WTC11 (cell line): Measurements from ENCODE around the gene STK32B. TPM values are rescaled to one million over a fixed set of nuclear protein-coding genes. Genes with fewer than 3 reads are reported as not detected.

Experiments used
- ATAC-seq: fragments of 200-7000 bp; cut with Tn5 transposase; 2 replicates; pipeline ENCODE4 v1.10.0; 2021; ENCODE audit warnings: mild to moderate bottlenecking, moderate library complexity
- CTCF ChIA-PET: fragments of 300-600 bp; sonication (Branson Sonifier 250); formaldehyde crosslinking; loops from one replicate; lab custom pipeline; 2021; ENCODE audit warnings: antibody characterized with exemption; lab: Charles Lee
- POLR2A ChIA-PET: fragments of 350-600 bp; sonication (Branson Sonifier 250); formaldehyde crosslinking; loops from one replicate; lab custom pipeline; 2021; ENCODE audit warnings: antibody characterized with exemption; lab: Charles Lee
- DNase-seq: peaks from one replicate; pipeline ENCODE4 v3.0.0; 2021; ENCODE audit warnings: low spot score
- H3K27ac Mint-ChIP-seq: 2 replicates; pipeline ENCODE4 v1.8.0; 2021; ENCODE audit warnings: mixed read lengths
- H3K27me3 Mint-ChIP-seq: 2 replicates; pipeline ENCODE4 v1.8.0; 2021; ENCODE audit warnings: low read depth, mild to moderate bottlenecking, moderate library complexity, mixed read lengths
- H3K36me3 Mint-ChIP-seq: 2 replicates; pipeline ENCODE4 v1.8.0; 2021; ENCODE audit warnings: mixed read lengths
- H3K4me1 Mint-ChIP-seq: 2 replicates; pipeline ENCODE4 v1.8.0; 2022; ENCODE audit warnings: mixed read lengths
- H3K4me3 Mint-ChIP-seq: 2 replicates; pipeline ENCODE4 v1.8.0; 2021; ENCODE audit warnings: mild to moderate bottlenecking, moderate library complexity, mixed read lengths
- H3K9me3 Mint-ChIP-seq: 2 replicates; pipeline ENCODE4 v1.8.0; 2021; ENCODE audit warnings: mixed read lengths
- AFF4 ChIP-seq: sonication (generic); formaldehyde crosslinking; IDR thresholded peaks from 2 replicates; pipeline ENCODE4 v1.8.1; 2023; ENCODE audit warnings: mild to moderate bottlenecking, missing genetic modification reagents, borderline replicate concordance
- ATF1 ChIP-seq: sonication (generic); formaldehyde crosslinking; IDR thresholded peaks from 2 replicates; pipeline ENCODE4 v1.8.1; 2023; ENCODE audit warnings: mild to moderate bottlenecking, moderate library complexity, missing genetic modification reagents
- ATF2 ChIP-seq: sonication (generic); formaldehyde crosslinking; IDR thresholded peaks from 2 replicates; pipeline ENCODE4 v1.8.1; 2022; ENCODE audit warnings: low read depth, missing genetic modification reagents, borderline replicate concordance
- CDX4 ChIP-seq: fragments of 250-450 bp; sonication (Bioruptor Pico); IDR thresholded peaks from 2 replicates; pipeline ENCODE4 v1.9.0; 2021; ENCODE audit warnings: moderate library complexity, mild to moderate bottlenecking, inconsistent platforms, borderline replicate concordance
- JAZF1 ChIP-seq: fragments of 250-450 bp; sonication (Bioruptor Pico); IDR thresholded peaks from 2 replicates; pipeline ENCODE4 v1.9.0; 2021; ENCODE audit warnings: moderate library complexity, mild to moderate bottlenecking, inconsistent platforms
- MXD4 ChIP-seq: fragments of 250-450 bp; sonication (Bioruptor Pico); IDR thresholded peaks from 2 replicates; pipeline ENCODE4 v1.8.0; 2021; ENCODE audit warnings: mild to moderate bottlenecking, moderate library complexity, borderline replicate concordance
- NR1H2 ChIP-seq: sonication (generic); formaldehyde crosslinking; IDR thresholded peaks from 2 replicates; pipeline ENCODE4 v1.9.0; 2021; ENCODE audit warnings: mild to moderate bottlenecking, moderate library complexity, missing genetic modification reagents
- NR2C2 ChIP-seq: sonication (generic); formaldehyde crosslinking; IDR thresholded peaks from 2 replicates; pipeline ENCODE4 v1.8.0; 2022; ENCODE audit warnings: mild to moderate bottlenecking, missing genetic modification reagents
- PRRX2 ChIP-seq: fragments of 250-450 bp; sonication (Bioruptor Pico); IDR thresholded peaks from 2 replicates; pipeline ENCODE4 v1.8.0; 2021; ENCODE audit warnings: mild to moderate bottlenecking
- RORB ChIP-seq: fragments of 250-450 bp; sonication (Bioruptor Pico); IDR thresholded peaks from 2 replicates; pipeline ENCODE4 v1.9.0; 2021; ENCODE audit warnings: mild to moderate bottlenecking
- SMAD3 ChIP-seq: sonication (generic); formaldehyde crosslinking; IDR thresholded peaks from 2 replicates; pipeline ENCODE4 v1.8.0; 2022; ENCODE audit warnings: missing genetic modification reagents, mild to moderate bottlenecking, borderline replicate concordance
- SOX15 ChIP-seq: fragments of 250-450 bp; sonication (Bioruptor Pico); IDR thresholded peaks from 2 replicates; pipeline ENCODE4 v1.9.0; 2021; ENCODE audit warnings: mild to moderate bottlenecking
- SP1 ChIP-seq: sonication (generic); formaldehyde crosslinking; conservative IDR thresholded peaks from 2 replicates; pipeline ENCODE4 v1.8.1; 2022; ENCODE audit warnings: missing genetic modification reagents
- TCF7 ChIP-seq: sonication (generic); formaldehyde crosslinking; IDR thresholded peaks from 2 replicates; pipeline ENCODE4 v1.8.0; 2022; ENCODE audit warnings: mild to moderate bottlenecking, low read depth, missing genetic modification reagents, moderate library complexity
- ZNF232 ChIP-seq: sonication (generic); formaldehyde crosslinking; IDR thresholded peaks from 2 replicates; pipeline ENCODE4 v1.8.0; 2022; ENCODE audit warnings: mild to moderate bottlenecking, missing genetic modification reagents
- ZNF281 ChIP-seq: sonication (generic); formaldehyde crosslinking; IDR thresholded peaks from 2 replicates; pipeline ENCODE4 v1.8.0; 2023; ENCODE audit warnings: mild to moderate bottlenecking, missing genetic modification reagents
- total RNA-seq: library from RNA; stranded (reverse); gene quantifications from 3 replicates; pipeline ENCODE4 v1.2.3, GENCODE V29; 2021
- TF ChIP-seq, protein P1 (sequence below): sonication (generic); formaldehyde crosslinking; conservative IDR thresholded peaks from 2 replicates; pipeline ENCODE4 v1.8.1; 2022; ENCODE audit warnings: mild to moderate bottlenecking, missing genetic modification reagents

The STK32B gene
- total RNA-seq, 1 experiment from 2014 or later: 1.9 TPM

DNA sequence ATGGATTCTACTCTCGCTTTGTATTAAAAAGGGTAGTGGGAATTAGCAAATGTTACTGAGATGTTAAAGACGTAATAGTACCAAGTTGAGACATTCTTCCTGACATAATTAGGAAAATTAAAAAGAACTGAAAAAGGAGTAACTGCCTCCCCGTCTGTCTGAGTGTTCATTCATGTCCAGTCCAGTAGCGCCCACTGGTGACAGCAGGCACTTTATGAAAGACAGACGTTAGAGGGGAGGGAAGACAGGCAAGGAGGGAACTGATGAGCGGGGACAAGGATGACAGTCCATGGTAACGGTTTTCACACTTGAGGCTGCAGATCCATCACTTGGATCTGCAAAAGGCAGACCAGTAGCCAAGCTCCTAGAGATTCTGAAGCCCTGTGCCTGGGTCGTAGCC, 326.7 kb downstream of the STK32B start:
- POLR2A ChIA-PET: interaction anchor here (0.5 kb wide), 1 partner anchor 1312 kb away, joined by 4 read pairs; no protein-coding TSS in a partner anchor
- CTCF ChIA-PET: no interaction called here
- Mint-ChIP-seq H3K4me3 (no peak overlapping the region), H3K9me3 (peaks cover 28% of the 10 kb centered on the region), H3K36me3 (peaks cover 9% of the 10 kb centered on the region; the same call in 1 of the 2 replicates), H3K27ac (no peak overlapping the region), H3K4me1 (no peaks in the 10 kb centered on the region), H3K27me3 (peaks cover 12% of the 10 kb centered on the region)
- ATAC-seq (no peak), DNase-seq (peak; percentile 36)
- TF ChIP-seq TCF7 (CRISPR knock-in tag) (no peak), PRRX2 (CRISPR knock-in tag) (no peak), RORB (no peak), ZNF232 (CRISPR knock-in tag) (no peak), SOX15 (CRISPR knock-in tag) (no peak), ZNF281 (CRISPR knock-in tag) (no peak), ATF1 (CRISPR knock-in tag) (no peak), AFF4 (CRISPR knock-in tag) (no peak), SP1 (CRISPR knock-in tag) (no peak)
- TF ChIP-seq, protein P1, sequence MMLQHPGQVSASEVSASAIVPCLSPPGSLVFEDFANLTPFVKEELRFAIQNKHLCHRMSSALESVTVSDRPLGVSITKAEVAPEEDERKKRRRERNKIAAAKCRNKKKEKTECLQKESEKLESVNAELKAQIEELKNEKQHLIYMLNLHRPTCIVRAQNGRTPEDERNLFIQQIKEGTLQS (CRISPR knock-in tag): no peak

GRCh38 chr4:5379895-5380294, 328.6 kb downstream of the STK32B start:
- Mint-ChIP-seq H3K36me3 (0 out of 2 replicates have a peak, but pooled peaks cover 5% of the 10 kb centered on the region), H3K4me3 (no peak overlapping the region), H3K27me3 (peaks cover 16% of the 10 kb centered on the region), H3K9me3 (peaks cover 17% of the 10 kb centered on the region), H3K27ac (no peak overlapping the region), H3K4me1 (no peaks in the 10 kb centered on the region)
- TF ChIP-seq ZNF232 (CRISPR knock-in tag) (no peak), JAZF1 (CRISPR knock-in tag) (no peak), ATF2 (no peak)
- DNase-seq (no peak), ATAC-seq (no peak)
- ChIA-PET POLR2A (no interaction called here), CTCF (no interaction called here)

GRCh38 chr4:5381961-5382441, 330.7 kb downstream of the STK32B start:
- Mint-ChIP-seq H3K4me3 (no peak overlapping the region), H3K27ac (no peak overlapping the region), H3K4me1 (no peaks in the 10 kb centered on the region), H3K27me3 (peaks cover 11% of the 10 kb centered on the region), H3K9me3 (peaks cover 16% of the 10 kb centered on the region), H3K36me3 (0 out of 2 replicates have a peak, but pooled peaks cover 5% of the 10 kb centered on the region)
- no peak for TF ChIP-seq TCF7 (CRISPR knock-in tag)
- no peak for TF ChIP-seq ATF2
- no peak for TF ChIP-seq NR1H2 (CRISPR knock-in tag)
- no peak for TF ChIP-seq NR2C2 (CRISPR knock-in tag)
- no peak for TF ChIP-seq CDX4 (CRISPR knock-in tag)
- no peak for TF ChIP-seq MXD4
- TF ChIP-seq SMAD3 (CRISPR knock-in tag): no peak
- ChIA-PET POLR2A (no interaction called here), CTCF (no interaction called here)
- ATAC-seq: no peak
- no peak for DNase-seq
